ENCODE results near the gene RASSF9. TPM values are rescaled to one million over a fixed set of nuclear protein-coding genes. Genes with fewer than 3 reads are reported as not detected.

The RASSF9 gene
- total RNA-seq, 2 donors from 2014 or later: 2.4 to 3.2 TPM

- Histone ChIP-seq H3K4me1 (ENCODE audit: control insufficient read depth in 1 of 2, low read depth in 2 of 2) (peaks cover 3% of the 10 kb centered on the region in 2 donors), H3K4me3 (no peak overlapping the region), H3K27me3 (replicated peaks; ENCODE audit: insufficient read depth) (no peaks in the 10 kb centered on the region), H3K36me3 (no peaks in the 10 kb centered on the region), H3K27ac (no peak overlapping the region), H3K9me3 (no peaks in the 10 kb centered on the region)
- no peak for DNase-seq (ENCODE audit: low spot score)
- ATAC-seq (ENCODE audit: insufficient number of reproducible peaks, low FRiP score, low read depth): no peak
- no peak for TF ChIP-seq CTCF (IDR thresholded peaks at IDR 0.05)
Observed at GRCh38 chr12:85798122-85798521, 38.1 kb downstream of the RASSF9 start.

- TF ChIP-seq CTCF (IDR thresholded peaks at IDR 0.05): no peak
- Histone ChIP-seq H3K27ac (no peak overlapping the region), H3K9me3 (no peaks in the 10 kb centered on the region), H3K4me3 (no peak overlapping the region), H3K27me3 (replicated peaks; ENCODE audit: insufficient read depth) (no peaks in the 10 kb centered on the region), H3K4me1 (ENCODE audit: control insufficient read depth in 1 of 2, low read depth in 2 of 2) (no peaks in the 10 kb centered on the region), H3K36me3 (no peaks in the 10 kb centered on the region)
- ATAC-seq (ENCODE audit: insufficient number of reproducible peaks, low FRiP score, low read depth) (no peak), DNase-seq (ENCODE audit: low spot score) (no peak)
Observed at GRCh38 chr12:85796001-85796400, 40.2 kb downstream of the RASSF9 start.

GRCh38 chr12:85794531-85794930, 41.7 kb downstream of the RASSF9 start:
- no peak for TF ChIP-seq CTCF (IDR thresholded peaks at IDR 0.05)
- no peak for DNase-seq (ENCODE audit: low spot score)
- Histone ChIP-seq H3K9me3 (no peaks in the 10 kb centered on the region), H3K36me3 (no peaks in the 10 kb centered on the region), H3K27me3 (replicated peaks; ENCODE audit: insufficient read depth) (no peaks in the 10 kb centered on the region), H3K4me3 (no peak overlapping the region), H3K27ac (no peak overlapping the region), H3K4me1 (ENCODE audit: control insufficient read depth in 1 of 2, low read depth in 2 of 2) (no peaks in the 10 kb centered on the region)
- ATAC-seq (ENCODE audit: insufficient number of reproducible peaks, low FRiP score, low read depth): no peak

GRCh38 chr12:85784096-85784720, 52.0 kb downstream of the RASSF9 start:
- no peak overlapping the region for H3K4me3 ChIP-seq
- no peak overlapping the region for H3K27ac ChIP-seq
- H3K4me1 ChIP-seq (ENCODE audit: control insufficient read depth in 1 of 2, low read depth in 2 of 2): no peaks in the 10 kb centered on the region
- H3K36me3 ChIP-seq: no peaks in the 10 kb centered on the region
- no peak for DNase-seq (ENCODE audit: low spot score)
- ATAC-seq (ENCODE audit: insufficient number of reproducible peaks, low FRiP score, low read depth): no peak
- no peak for TF ChIP-seq CTCF (IDR thresholded peaks at IDR 0.05)
- H3K9me3 ChIP-seq: no peaks in the 10 kb centered on the region
- H3K27me3 ChIP-seq (replicated peaks; ENCODE audit: insufficient read depth): no peaks in the 10 kb centered on the region

- ATAC-seq (ENCODE audit: insufficient number of reproducible peaks, low FRiP score, low read depth): no peak
- H3K4me3 ChIP-seq: no peak overlapping the region
- no peaks in the 10 kb centered on the region for H3K36me3 ChIP-seq
- no peak for TF ChIP-seq CTCF (IDR thresholded peaks at IDR 0.05)
- H3K4me1 ChIP-seq (ENCODE audit: control insufficient read depth in 1 of 2, low read depth in 2 of 2): no peaks in the 10 kb centered on the region
- H3K27ac ChIP-seq: no peak overlapping the region
- H3K9me3 ChIP-seq: no peaks in the 10 kb centered on the region
- DNase-seq (ENCODE audit: low spot score): no peak
- no peaks in the 10 kb centered on the region for H3K27me3 ChIP-seq (replicated peaks; ENCODE audit: insufficient read depth)
Observed at GRCh38 chr12:85782711-85783110, 53.5 kb downstream of the RASSF9 start.

Data from thoracic aorta (tissue), 2 donors.